ENCODE results near the gene HOXD11.

The HOXD11 gene

DNA sequence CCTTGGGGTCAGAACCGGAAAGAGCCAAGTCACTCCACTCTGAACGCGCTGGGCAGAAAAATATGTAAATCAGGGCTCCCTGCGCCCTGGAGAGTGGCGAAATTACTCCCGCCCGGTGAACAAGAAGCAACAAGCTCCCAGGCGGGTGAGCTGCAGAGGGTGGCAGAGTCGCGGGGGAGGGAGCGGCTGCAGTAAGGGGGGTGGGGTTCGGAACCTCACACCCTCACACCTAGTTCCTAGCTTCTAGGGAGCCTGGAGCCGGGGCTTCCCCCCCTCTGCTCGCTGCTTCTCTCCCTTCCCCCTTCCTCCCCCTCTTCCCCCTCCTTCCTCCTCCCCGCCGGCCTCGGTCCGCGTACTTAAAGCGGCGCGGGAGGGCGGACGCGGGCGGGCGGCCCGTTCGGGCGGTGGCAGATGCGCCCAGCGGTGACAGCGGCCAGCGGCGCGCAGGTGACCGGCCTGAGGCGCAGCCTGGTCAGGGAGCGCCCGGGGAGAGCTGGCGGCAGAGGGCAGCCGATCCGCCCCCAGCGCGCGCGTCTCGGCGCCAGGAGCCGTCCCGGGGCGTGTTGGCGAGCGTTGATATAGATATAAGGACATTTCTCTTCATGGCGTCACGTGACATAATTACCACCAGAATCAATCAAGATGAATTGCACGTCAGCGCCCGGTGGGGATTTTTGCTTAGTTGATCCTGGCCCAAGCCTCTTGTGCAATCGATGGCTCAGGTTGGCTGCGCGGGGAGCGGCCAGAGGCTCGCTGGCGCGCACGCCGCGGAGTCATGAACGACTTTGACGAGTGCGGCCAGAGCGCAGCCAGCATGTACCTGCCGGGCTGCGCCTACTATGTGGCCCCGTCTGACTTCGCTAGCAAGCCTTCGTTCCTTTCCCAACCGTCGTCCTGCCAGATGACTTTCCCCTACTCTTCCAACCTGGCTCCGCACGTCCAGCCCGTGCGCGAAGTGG, at the start of gene HOXD11:
TSS of gene HOXD11 (plus strand) at position 700 of the 959 bp plus-strand sequence. CDS start at position 776, 76 bp downstream.
- TF ChIP-seq, protein P1, sequence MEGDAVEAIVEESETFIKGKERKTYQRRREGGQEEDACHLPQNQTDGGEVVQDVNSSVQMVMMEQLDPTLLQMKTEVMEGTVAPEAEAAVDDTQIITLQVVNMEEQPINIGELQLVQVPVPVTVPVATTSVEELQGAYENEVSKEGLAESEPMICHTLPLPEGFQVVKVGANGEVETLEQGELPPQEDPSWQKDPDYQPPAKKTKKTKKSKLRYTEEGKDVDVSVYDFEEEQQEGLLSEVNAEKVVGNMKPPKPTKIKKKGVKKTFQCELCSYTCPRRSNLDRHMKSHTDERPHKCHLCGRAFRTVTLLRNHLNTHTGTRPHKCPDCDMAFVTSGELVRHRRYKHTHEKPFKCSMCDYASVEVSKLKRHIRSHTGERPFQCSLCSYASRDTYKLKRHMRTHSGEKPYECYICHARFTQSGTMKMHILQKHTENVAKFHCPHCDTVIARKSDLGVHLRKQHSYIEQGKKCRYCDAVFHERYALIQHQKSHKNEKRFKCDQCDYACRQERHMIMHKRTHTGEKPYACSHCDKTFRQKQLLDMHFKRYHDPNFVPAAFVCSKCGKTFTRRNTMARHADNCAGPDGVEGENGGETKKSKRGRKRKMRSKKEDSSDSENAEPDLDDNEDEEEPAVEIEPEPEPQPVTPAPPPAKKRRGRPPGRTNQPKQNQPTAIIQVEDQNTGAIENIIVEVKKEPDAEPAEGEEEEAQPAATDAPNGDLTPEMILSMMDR (IDR thresholded peaks at IDR 0.05): no peak

DNA sequence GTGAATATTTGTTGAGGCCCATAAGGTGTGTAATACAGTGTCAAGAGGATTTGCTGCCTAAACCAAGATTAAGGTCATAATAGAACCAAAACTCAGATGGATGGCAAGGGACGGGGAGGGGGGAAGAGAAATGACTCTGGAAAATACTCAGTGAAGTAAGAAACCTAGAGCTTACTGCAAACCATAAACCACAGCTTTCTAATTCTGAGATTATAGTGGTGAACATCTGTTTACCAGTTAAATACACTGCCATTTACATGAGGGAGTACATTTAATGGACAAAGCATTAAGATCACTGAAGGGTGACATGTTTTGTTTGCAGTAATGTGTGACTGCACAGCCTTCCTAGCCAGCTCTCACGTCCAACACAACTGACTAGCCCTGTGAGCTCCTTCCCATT, 43.1 kb upstream of the HOXD11 start:
- TF ChIP-seq, protein P1 (IDR thresholded peaks at IDR 0.05): no peak

DNA sequence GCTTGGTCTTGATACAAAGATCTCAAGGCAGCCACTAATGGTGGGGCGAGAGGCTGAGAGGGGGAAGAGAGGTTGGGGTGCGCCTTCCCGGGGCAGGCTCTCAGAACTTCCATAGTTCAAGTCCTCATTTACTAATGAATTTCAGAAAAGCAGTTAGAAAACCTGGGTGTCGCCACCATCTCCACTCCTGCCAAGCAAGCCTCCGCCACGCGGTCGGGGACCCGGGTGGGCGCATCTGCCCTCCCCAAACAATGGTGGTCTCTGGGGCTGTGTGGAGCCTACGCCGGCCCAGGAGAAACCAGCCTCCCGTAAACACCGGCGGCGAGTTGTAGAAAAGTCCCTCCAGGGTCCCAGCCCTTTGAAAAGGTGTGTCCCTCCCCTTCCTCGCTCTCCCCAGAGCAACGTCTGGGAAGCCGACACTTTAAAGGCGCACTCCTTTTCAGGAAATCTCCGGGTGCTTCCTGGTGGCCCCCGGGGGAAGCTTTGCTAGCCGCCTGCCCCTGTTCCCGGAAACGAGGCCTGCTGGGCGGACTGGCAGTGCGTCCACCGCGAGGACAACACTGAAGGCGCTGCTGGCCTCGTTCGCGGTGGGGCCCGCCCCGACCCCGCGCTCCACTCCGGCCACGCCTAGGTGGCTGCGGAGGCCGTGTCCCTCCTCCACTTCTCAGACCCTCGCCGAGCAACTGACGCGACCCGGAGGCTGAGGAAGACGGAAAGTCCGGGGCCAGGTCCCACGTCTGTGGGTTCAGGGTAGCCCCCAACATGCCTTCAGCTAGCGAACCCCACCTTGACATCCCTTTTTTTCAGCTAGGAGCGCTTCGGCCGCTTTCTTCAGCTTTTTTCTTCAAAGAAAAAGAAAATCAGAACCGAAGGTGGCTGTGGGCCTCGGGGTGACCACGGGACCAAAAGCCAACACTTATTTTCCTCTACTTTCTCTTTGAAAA, 40.2 kb upstream of the HOXD11 start:
- TF ChIP-seq, protein P1 (IDR thresholded peaks at IDR 0.05): no peak

DNA sequence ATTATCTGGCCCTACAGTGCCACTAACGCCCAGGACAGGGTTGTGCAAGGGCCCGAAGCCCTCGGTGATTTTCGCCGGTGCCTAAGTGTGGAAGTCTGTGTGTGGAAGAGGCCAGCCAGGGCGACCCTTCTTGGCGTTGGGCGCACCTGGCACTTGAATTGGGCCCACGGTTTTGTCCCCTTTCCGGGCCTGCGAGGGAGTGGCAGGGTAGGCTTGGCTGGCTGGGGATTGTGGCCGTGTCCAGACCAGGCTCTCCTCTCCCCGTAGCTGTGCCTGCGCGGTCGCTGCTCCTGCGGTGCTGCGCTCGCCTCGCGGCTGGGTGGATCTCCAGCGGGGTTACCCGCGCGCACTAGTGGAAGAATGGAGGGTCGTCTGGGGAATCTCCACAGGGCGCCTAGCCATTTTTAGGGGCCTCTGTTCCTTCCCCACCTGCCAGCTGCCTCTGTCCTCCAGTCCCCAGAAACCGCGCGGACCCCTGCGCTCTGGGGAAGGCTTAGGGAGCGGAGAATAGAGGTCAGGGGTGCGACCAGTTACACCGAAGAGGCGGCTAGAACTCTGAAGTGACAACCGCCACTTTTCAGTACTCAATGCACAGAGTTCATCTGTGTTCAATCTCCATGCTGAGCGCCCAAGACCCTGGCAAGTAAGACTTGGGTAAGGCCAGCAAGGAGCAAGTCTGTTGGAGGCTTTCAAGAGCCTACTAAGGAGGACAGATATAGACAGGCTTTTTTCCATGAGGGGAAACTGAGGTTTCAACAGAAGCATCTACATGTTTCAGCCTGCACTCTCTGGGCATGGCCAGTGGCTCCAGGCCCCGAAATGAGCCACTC, 39.3 kb upstream of the HOXD11 start:
- TF ChIP-seq, protein P1 (IDR thresholded peaks at IDR 0.05): no peak

DNA sequence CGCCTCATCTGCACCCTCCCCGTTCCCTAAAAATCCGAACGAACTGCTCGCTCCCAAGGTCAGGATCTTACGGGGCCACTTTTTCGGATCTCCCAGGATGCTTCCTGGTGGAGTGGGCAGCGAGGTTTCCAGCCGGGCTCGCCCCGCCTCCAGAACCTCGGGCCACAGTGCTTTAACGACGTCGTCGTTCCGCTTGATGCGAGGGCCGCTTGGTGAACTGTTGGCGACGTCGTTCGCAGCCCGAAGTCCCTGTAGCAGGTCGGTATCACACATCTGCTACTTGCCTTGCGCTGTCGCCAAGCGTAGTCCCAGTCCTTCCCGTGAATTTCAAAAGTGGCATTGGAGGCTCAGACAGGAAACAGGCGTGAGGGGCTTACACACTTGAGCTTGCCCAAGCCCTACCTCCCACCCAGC, 38.7 kb upstream of the HOXD11 start:
- TF ChIP-seq, protein P1 (IDR thresholded peaks at IDR 0.05): no peak

DNA sequence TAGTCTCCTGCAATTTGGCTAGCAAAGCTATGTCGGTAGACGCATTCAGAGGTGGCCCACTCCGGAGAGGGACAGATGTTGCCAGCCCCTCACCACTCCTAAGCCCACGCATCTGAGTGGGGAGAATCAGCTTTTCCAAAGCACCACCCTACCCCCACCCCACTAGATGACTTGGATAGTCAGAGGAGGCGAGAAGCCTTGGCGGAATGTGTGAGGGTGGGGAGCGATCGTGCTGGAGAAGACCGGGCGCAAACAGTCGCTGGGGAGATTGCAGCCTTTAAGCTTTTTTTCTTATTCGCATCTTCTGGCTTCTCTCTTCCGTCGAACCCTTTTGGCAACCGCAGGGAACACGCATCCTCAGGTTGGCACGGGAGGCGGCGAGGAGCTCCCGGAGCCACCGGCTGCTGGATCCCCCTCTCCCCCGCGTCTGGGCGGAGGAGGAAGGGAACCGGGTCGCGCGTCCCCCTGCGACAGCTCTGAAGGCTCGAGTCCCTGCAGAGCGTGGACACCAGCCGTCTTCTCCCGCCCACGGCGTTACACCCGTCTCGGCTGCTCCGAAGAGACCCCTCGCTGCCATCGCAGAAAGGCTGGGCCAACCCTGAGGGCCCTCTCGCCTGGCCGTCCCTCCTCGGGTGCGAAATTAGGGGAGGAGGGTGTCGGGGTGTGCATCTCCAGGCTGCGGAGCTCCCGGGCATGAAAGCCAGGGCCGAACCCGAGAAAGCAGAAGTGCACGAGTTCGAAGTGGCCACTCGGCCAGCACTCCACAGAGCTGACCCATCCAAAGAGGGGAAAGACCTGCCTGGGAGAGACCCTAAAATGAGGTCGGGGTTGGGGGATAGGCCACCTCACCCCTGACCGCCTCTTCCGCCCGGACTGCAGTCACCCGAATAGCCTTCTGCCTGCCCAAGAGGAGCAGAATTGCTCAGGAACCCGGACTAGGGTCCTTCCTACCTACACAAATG, 35.5 kb upstream of the HOXD11 start:
- TF ChIP-seq, protein P1 (IDR thresholded peaks at IDR 0.05): no peak

Measured in LNCAP (cell line).